ENCODE results near the gene PLA2G4D.

The PLA2G4D gene

GRCh38 chr15:42066764-42067415 lies 27.5 kb downstream of the PLA2G4D start:
- TF ChIP-seq CTCF (IDR thresholded peaks at IDR 0.05; ENCODE audit: insufficient read depth, missing control alignments), result no peak
- DNase-seq (ENCODE audit: insufficient read length, low spot score), result no peak
- no peak for FAIRE-seq

GRCh38 chr15:42065468-42065867 lies 28.9 kb downstream of the PLA2G4D start:
- no peak for FAIRE-seq
- no peak for TF ChIP-seq CTCF (IDR thresholded peaks at IDR 0.05; ENCODE audit: insufficient read depth, missing control alignments)
- DNase-seq (ENCODE audit: insufficient read length, low spot score), result no peak

- FAIRE-seq (no peak), DNase-seq (ENCODE audit: insufficient read length, low spot score) (no peak)
- TF ChIP-seq CTCF (IDR thresholded peaks at IDR 0.05; ENCODE audit: insufficient read depth, missing control alignments), result no peak
Measured at GRCh38 chr15:42065033-42065432, 29.3 kb downstream of the PLA2G4D start.

GRCh38 chr15:42064271-42064670 lies 30.1 kb downstream of the PLA2G4D start:
- DNase-seq (ENCODE audit: insufficient read length, low spot score) (no peak), FAIRE-seq (no peak)
- TF ChIP-seq CTCF (IDR thresholded peaks at IDR 0.05; ENCODE audit: insufficient read depth, missing control alignments), result no peak

- TF ChIP-seq CTCF (IDR thresholded peaks at IDR 0.05; ENCODE audit: insufficient read depth, missing control alignments), result no peak
Measured at GRCh38 chr15:42063122-42063848, 31.1 kb downstream of the PLA2G4D start.

GRCh38 chr15:42062284-42062806 lies 32.0 kb downstream of the PLA2G4D start:
- DNase-seq (ENCODE audit: insufficient read length, low spot score) (no peak), FAIRE-seq (no peak)
- no peak for TF ChIP-seq CTCF (IDR thresholded peaks at IDR 0.05; ENCODE audit: insufficient read depth, missing control alignments)

More at GRCh38 chr15:42063122-42063848, 31.1 kb downstream of the PLA2G4D start:
- FAIRE-seq (no peak), DNase-seq (ENCODE audit: insufficient read length, low spot score) (no peak)

GRCh38 chr15:42060797-42061196 lies 33.6 kb downstream of the PLA2G4D start:
- FAIRE-seq, result no peak
- DNase-seq (ENCODE audit: insufficient read length, low spot score), result no peak
- no peak for TF ChIP-seq CTCF (IDR thresholded peaks at IDR 0.05; ENCODE audit: insufficient read depth, missing control alignments)

Measured in D721Med (cell line).